Smooth muscle cell of the brain vasculature (primary cell): Measurements from ENCODE around the gene GPR152.
"Not testable (repeated sequence)": the region's sequence is repeated elsewhere in the genome, so short reads cannot be mapped to it uniquely, and the experiment has no call there.

Experiments used
- DNase-seq: peaks from one replicate; pipeline ENCODE4 v3.0.0-alpha.2; 2012; ENCODE audit warnings: low read depth, low spot score

The GPR152 gene

GRCh38 chr11:67409781-67410368, 42.7 kb downstream of the GPR152 start:
- no peak for DNase-seq

- DNase-seq = no peak
Observed at GRCh38 chr11:67409261-67409666, 43.3 kb downstream of the GPR152 start.

GRCh38 chr11:67408437-67409200, 43.9 kb downstream of the GPR152 start:
- DNase-seq = no peak

GRCh38 chr11:67407688-67408163, 44.8 kb downstream of the GPR152 start:
- DNase-seq = no peak

- no peak for DNase-seq
Observed at GRCh38 chr11:67406969-67407687, 45.4 kb downstream of the GPR152 start.

- DNase-seq = no peak
Observed at GRCh38 chr11:67406420-67406968, 46.0 kb downstream of the GPR152 start.

GRCh38 chr11:67405688-67406339, 46.7 kb downstream of the GPR152 start:
- DNase-seq = no peak

GRCh38 chr11:67405196-67405567, 47.3 kb downstream of the GPR152 start:
- no peak for DNase-seq

GRCh38 chr11:67404515-67405195, 47.9 kb downstream of the GPR152 start:
- no peak for DNase-seq

GRCh38 chr11:67403085-67403484, 49.4 kb downstream of the GPR152 start:
- not testable (repeated sequence) for DNase-seq

- not testable (repeated sequence) for DNase-seq
Observed at GRCh38 chr11:67402192-67402839, 50.2 kb downstream of the GPR152 start.

GRCh38 chr11:67401495-67402191, 50.9 kb downstream of the GPR152 start, which contains the start of gene PPP1CA:
TSS of gene PPP1CA (minus strand) at chr11:67401858. CDS start at chr11:67401782, 76 bp downstream.
- DNase-seq = peak; percentile 69
